PC-3 (cell line): ENCODE data around the gene HERC2. TPM values are rescaled to one million over a fixed set of nuclear protein-coding genes. Genes with fewer than 3 reads are reported as not detected.
"Not testable (repeated sequence)": the region's sequence is repeated elsewhere in the genome, so short reads cannot be mapped to it uniquely, and the experiment has no call there.

Source experiments
- ATAC-seq: fragments of 200-7000 bp; cut with Tn5 transposase; 2 replicates; pipeline ENCODE4 v1.9.1; 2020; ENCODE audit warnings: mild to moderate bottlenecking, moderate library complexity
- BruUV-seq: library from RNA; stranded (reverse); fragments of 400-500 nt; replicated peaks from 2 replicates; lab custom pipeline; 2021; lab: Mats Ljungman, UMichigan
- CTCF ChIA-PET: fragments of 300-600 bp; sonication (Branson Sonifier 250); formaldehyde crosslinking; loops from one replicate; lab custom pipeline; 2022; ENCODE audit warnings: antibody characterized with exemption; lab: Charles Lee
- POLR2A ChIA-PET: fragments of 300-600 bp; sonication (Branson Sonifier 250); formaldehyde crosslinking; loops from one replicate; lab custom pipeline; 2022; ENCODE audit warnings: antibody characterized with exemption; ENCODE audit not compliant: unreplicated experiment; lab: Charles Lee
- DNase-seq: peaks from one replicate; pipeline ENCODE4 v3.0.0-alpha.2; 2015
- H2AFZ ChIP-seq: fragments of 300-600 bp; sonication (generic); 2 replicates; pipeline ENCODE4 v1.6.0; 2016; ENCODE audit warnings: antibody characterized with exemption, low read length
- H3F3A ChIP-seq: fragments of 300-600 bp; sonication (generic); one replicate; pipeline ENCODE4 v1.6.0; 2017; ENCODE audit warnings: antibody characterized with exemption, low read length, control low read depth, mild to moderate bottlenecking; ENCODE audit not compliant: unreplicated experiment
- H3K27ac ChIP-seq: fragments of 300-600 bp; sonication (generic); 2 replicates; pipeline ENCODE4 v1.5.1; 2016; ENCODE audit warnings: mild to moderate bottlenecking, low read length
- H3K27me3 ChIP-seq: fragments of 300-600 bp; sonication (generic); 2 replicates; pipeline ENCODE4 v1.6.1; 2016; ENCODE audit warnings: low read length, mixed read lengths
- H3K36me3 ChIP-seq: fragments of 300-600 bp; sonication (generic); 2 replicates; pipeline ENCODE4 v1.6.1; 2016; ENCODE audit warnings: low read depth, mixed run types, low read length, mixed read lengths
- H3K4me1 ChIP-seq: fragments of 300-600 bp; sonication (generic); 2 replicates; pipeline ENCODE4 v1.5.1; 2016; ENCODE audit warnings: low read length; ENCODE audit not compliant: insufficient read depth
- H3K4me2 ChIP-seq: fragments of 300-600 bp; sonication (generic); 2 replicates; pipeline ENCODE4 v1.6.0; 2016; ENCODE audit warnings: low read length
- H3K4me3 ChIP-seq: fragments of 300-600 bp; sonication (generic); 2 replicates; pipeline ENCODE4 v1.5.1; 2016; ENCODE audit warnings: mild to moderate bottlenecking, low read length, mixed read lengths
- H3K79me2 ChIP-seq: fragments of 300-600 bp; sonication (generic); 2 replicates; pipeline ENCODE4 v1.6.1; 2017; ENCODE audit warnings: low read length, mixed read lengths
- H3K9ac ChIP-seq: fragments of 300-600 bp; sonication (generic); 2 replicates; pipeline ENCODE4 v1.6.0; 2016; ENCODE audit warnings: mild to moderate bottlenecking, low read length
- H3K9me2 ChIP-seq: fragments of 300-600 bp; sonication (generic); replicated peaks from 2 replicates; pipeline ENCODE4 v1.6.1; 2016; ENCODE audit warnings: mixed run types, low read length, mixed read lengths
- H3K9me3 ChIP-seq: fragments of 300-600 bp; sonication (generic); 2 replicates; pipeline ENCODE4 v1.6.1; 2016; ENCODE audit warnings: low read length, mixed read lengths
- H4K20me1 ChIP-seq: fragments of 300-600 bp; sonication (generic); 2 replicates; pipeline ENCODE4 v1.6.1; 2016; ENCODE audit warnings: low read length, mixed read lengths
- CTCF ChIP-seq: fragments of 300-600 bp; sonication (generic); conservative IDR thresholded peaks from 2 replicates; pipeline ENCODE4 v1.5.1; 2017; ENCODE audit warnings: antibody characterized with exemption, low read depth, mild to moderate bottlenecking, low read length
- EZH2 ChIP-seq: fragments of 300-600 bp; sonication (generic); IDR thresholded peaks from one replicate; pipeline ENCODE4 v1.6.1; 2017; ENCODE audit warnings: antibody characterized with exemption, mild to moderate bottlenecking, low read length; ENCODE audit not compliant: unreplicated experiment
- EZH2phosphoT487 ChIP-seq: fragments of 300-600 bp; sonication (generic); IDR thresholded peaks from 2 replicates; pipeline ENCODE4 v1.6.1; 2018; ENCODE audit warnings: mild to moderate bottlenecking, antibody characterized with exemption, low read length, borderline replicate concordance
- intact Hi-C: fragments of 100-400 bp; cut with micrococcal nuclease; formaldehyde crosslinking; loops from 2 replicates; pipeline ENCODE4 v1.9.0; 2023
- total RNA-seq: library from RNA; depleted of rRNA; stranded (reverse); fragments of >200 nt; gene quantifications from 2 replicates; pipeline ENCODE4 v1.2.3, GENCODE V29; 2014

The HERC2 gene
- total RNA-seq, 1 experiment from 2014 or later = 45.9 TPM

- no peaks in the 10 kb centered on the region for H3K9me3 ChIP-seq
- ATAC-seq = no peak
- H4K20me1 ChIP-seq = no peaks in the 10 kb centered on the region
- H2AFZ ChIP-seq = no peak overlapping the region
- peaks cover 4% of the 10 kb centered on the region for H3K4me1 ChIP-seq
- no peak overlapping the region for H3K9ac ChIP-seq
- ChIA-PET CTCF (no interaction called here), POLR2A (no interaction called here)
- intact Hi-C loops = no loop called here
- no peak overlapping the region for H3K4me3 ChIP-seq
- H3K27ac ChIP-seq = no peak overlapping the region
- no peaks in the 10 kb centered on the region for H3K36me3 ChIP-seq
- H3K79me2 ChIP-seq = peaks cover 15% of the 10 kb centered on the region
- no peaks in the 10 kb centered on the region for H3F3A ChIP-seq
- no peak for DNase-seq
- H3K27me3 ChIP-seq = no peaks in the 10 kb centered on the region
- TF ChIP-seq CTCF = no peak
- TF ChIP-seq EZH2phosphoT487 = no peak
- no peak for TF ChIP-seq EZH2
- no TSS peak for BruUV-seq
- H3K4me2 ChIP-seq = no peak overlapping the region
- no peaks in the 10 kb centered on the region for H3K9me2 ChIP-seq
Measured at GRCh38 chr15:28154283-28154682, 167.7 kb downstream of the HERC2 start.

- CTCF ChIA-PET = no interaction called here
Measured at GRCh38 chr15:28153492-28154119, 168.4 kb downstream of the HERC2 start.

GRCh38 chr15:28152538-28152923 lies 169.4 kb downstream of the HERC2 start:
- H3K4me2 ChIP-seq, DNase-seq, H3K27ac ChIP-seq, H2AFZ ChIP-seq, BruUV-seq, H4K20me1 ChIP-seq, H3K9me3 ChIP-seq, ATAC-seq, H3F3A ChIP-seq, H3K36me3 ChIP-seq, H3K9ac ChIP-seq, CTCF ChIA-PET, H3K27me3 ChIP-seq, H3K4me3 ChIP-seq, intact Hi-C loops, POLR2A ChIA-PET, H3K9me2 ChIP-seq, H3K4me1 ChIP-seq: not testable (repeated sequence)
- peaks cover 26% of the 10 kb centered on the region for H3K79me2 ChIP-seq

More at GRCh38 chr15:28153492-28154119, 168.4 kb downstream of the HERC2 start:
- ATAC-seq (no peak), DNase-seq (no peak)
- no peaks in the 10 kb centered on the region for H4K20me1 ChIP-seq
- no peaks in the 10 kb centered on the region for H3K36me3 ChIP-seq
- intact Hi-C loops = no loop called here
- TF ChIP-seq EZH2phosphoT487 = no peak
- no peak for TF ChIP-seq CTCF
- no peak for TF ChIP-seq EZH2
- no peak overlapping the region for H3K4me3 ChIP-seq
- peaks cover 4% of the 10 kb centered on the region for H3K4me1 ChIP-seq
- peaks cover 22% of the 10 kb centered on the region for H3K79me2 ChIP-seq
- H3F3A ChIP-seq = no peaks in the 10 kb centered on the region
- POLR2A ChIA-PET = no interaction called here
- H3K27me3 ChIP-seq = no peaks in the 10 kb centered on the region
- BruUV-seq = no TSS peak
- no peak overlapping the region for H3K27ac ChIP-seq
- no peaks in the 10 kb centered on the region for H3K9me3 ChIP-seq
- no peak overlapping the region for H3K4me2 ChIP-seq
- no peaks in the 10 kb centered on the region for H3K9me2 ChIP-seq
- H3K9ac ChIP-seq = no peak overlapping the region
- H2AFZ ChIP-seq = no peak overlapping the region

- H2AFZ ChIP-seq, BruUV-seq, H3K36me3 ChIP-seq, H4K20me1 ChIP-seq, H3F3A ChIP-seq, intact Hi-C loops, H3K9ac ChIP-seq, CTCF ChIA-PET, H3K27me3 ChIP-seq, H3K9me3 ChIP-seq, H3K4me1 ChIP-seq, POLR2A ChIA-PET, H3K9me2 ChIP-seq, H3K4me2 ChIP-seq, H3K27ac ChIP-seq, H3K4me3 ChIP-seq: not testable (repeated sequence)
- DNase-seq (peak; percentile 58), ATAC-seq (peak; percentile 100)
- H3K79me2 ChIP-seq = peaks cover 26% of the 10 kb centered on the region
Measured at GRCh38 chr15:28151864-28152537, 170.0 kb downstream of the HERC2 start.
